ENCODE data around the gene C19orf38. TPM values are rescaled to one million over a fixed set of nuclear protein-coding genes. Genes with fewer than 3 reads are reported as not detected.

The C19orf38 gene
- total and polyA plus RNA-seq, 2 donors (not counting 1 experiment from before 2014, with no cell fraction given), result 1.7 to 2.4 TPM

DNA sequence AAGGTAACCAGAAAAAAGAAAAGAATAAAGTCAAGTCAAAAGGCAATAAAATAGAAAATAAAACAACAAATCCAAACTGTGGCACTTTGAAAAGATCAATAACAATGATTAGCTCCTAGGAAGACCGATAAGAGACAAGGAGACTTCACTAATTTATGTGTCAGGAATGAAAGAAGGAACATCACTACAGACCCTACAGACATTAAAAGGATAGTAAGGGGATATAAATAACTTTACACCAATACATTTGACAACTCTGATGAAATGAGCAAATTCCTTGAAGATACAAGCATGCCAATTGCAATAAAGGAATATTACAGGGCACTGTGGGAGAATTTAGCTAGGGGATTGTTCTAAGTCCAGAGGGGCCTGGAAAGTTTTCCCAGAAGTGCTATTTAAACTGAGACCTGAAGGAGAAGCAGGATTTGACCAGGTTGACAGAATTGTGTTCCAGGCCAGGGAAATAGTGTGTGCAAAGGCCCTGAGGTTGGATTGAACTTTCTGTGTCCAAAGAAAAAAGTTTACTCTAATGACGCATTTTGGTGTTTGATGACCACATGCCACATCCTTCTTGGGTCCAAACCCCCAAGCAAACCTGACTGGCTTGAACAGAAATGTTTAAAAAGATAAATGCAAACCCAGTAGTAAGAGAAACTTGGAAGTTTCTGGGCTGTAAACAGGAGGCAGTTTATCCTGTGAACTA, 1.6 kb upstream of the C19orf38 start:
- H3K27ac ChIP-seq (ENCODE audit: low read length in 2 of 2), result no peak overlapping the region
- no peak overlapping the region for H2AFZ ChIP-seq (ENCODE audit: insufficient read depth, low read depth, low read length, poor library complexity, severe bottlenecking)
- H3K27ac Mint-ChIP-seq, result no peak overlapping the region
- no peak overlapping the region for H3K9ac ChIP-seq (ENCODE audit: low read length)
- ChIA-PET CTCF (interaction anchor here (1.1 to 1.2 kb wide), 4 partner anchors 8 to 16 kb away, joined by 3 to 5 read pairs (median 4); partner anchors contain the start of gene TMED1), POLR2A (no interaction called here)
- peaks cover 3% of the 10 kb centered on the region for H3K4me1 Mint-ChIP-seq
- no peak overlapping the region for H3K4me3 Mint-ChIP-seq
- no peak overlapping the region for H3K4me3 ChIP-seq (ENCODE audit: control extremely low read depth in 1 of 5, extremely low read depth in 1 of 5, insufficient read depth in 1 of 5, low read depth in 2 of 5, low read length in 4 of 5)
- WGBS (ENCODE audit: insufficient coverage), result 80% methylated on average over 1 of the region's 2 CpGs
- intact Hi-C loops (cut with micrococcal nuclease), result no loop called here
- no peaks in the 10 kb centered on the region for H3K36me3 ChIP-seq (replicated peaks in 1 of 2; ENCODE audit: control extremely low read depth in 1 of 2, control insufficient read depth in 1 of 2, extremely low read depth in 1 of 2, insufficient read depth in 2 of 2, low read length in 1 of 2)
- no peak for ATAC-seq (ENCODE audit: low read depth)
- DNase-seq, result no peak
- H3K9me3 Mint-ChIP-seq (ENCODE audit: insufficient read depth), result peaks cover 4% of the 10 kb centered on the region
- peaks cover 12% of the 10 kb centered on the region for H3K27me3 Mint-ChIP-seq
- H3K27me3 ChIP-seq (replicated peaks in 1 of 4; ENCODE audit: control extremely low read depth in 1 of 4, control insufficient read depth in 3 of 4, insufficient read depth in 4 of 4, low read length in 3 of 4), result peaks cover 0 to 13% (median 0%) of the 10 kb centered on the region in 4 experiments
- H3K4me2 ChIP-seq (replicated peaks; ENCODE audit: low read depth, low read length, poor library complexity, severe bottlenecking), result no peak overlapping the region
- peaks cover 4 to 29% (median 11%) of the 10 kb centered on the region in 3 donors for H3K9me3 ChIP-seq (ENCODE audit: control extremely low read depth in 1 of 3, control insufficient read depth in 2 of 3, insufficient read depth in 1 of 3, low read length in 2 of 3)
- peaks cover 4 to 5% of the 10 kb centered on the region in 2 donors for H3K4me1 ChIP-seq (ENCODE audit: control insufficient read depth in 2 of 2, insufficient read depth in 2 of 2, low read length in 2 of 2)
- no peaks in the 10 kb centered on the region for H3K79me2 ChIP-seq (ENCODE audit: control insufficient read depth, insufficient read depth, low read length)
- TF ChIP-seq EZH2 (IDR thresholded peaks at IDR 0.05; ENCODE audit: borderline replicate concordance, insufficient read depth, low read depth, low read length, poor library complexity, severe bottlenecking), result no peak
- TF ChIP-seq, protein P1, sequence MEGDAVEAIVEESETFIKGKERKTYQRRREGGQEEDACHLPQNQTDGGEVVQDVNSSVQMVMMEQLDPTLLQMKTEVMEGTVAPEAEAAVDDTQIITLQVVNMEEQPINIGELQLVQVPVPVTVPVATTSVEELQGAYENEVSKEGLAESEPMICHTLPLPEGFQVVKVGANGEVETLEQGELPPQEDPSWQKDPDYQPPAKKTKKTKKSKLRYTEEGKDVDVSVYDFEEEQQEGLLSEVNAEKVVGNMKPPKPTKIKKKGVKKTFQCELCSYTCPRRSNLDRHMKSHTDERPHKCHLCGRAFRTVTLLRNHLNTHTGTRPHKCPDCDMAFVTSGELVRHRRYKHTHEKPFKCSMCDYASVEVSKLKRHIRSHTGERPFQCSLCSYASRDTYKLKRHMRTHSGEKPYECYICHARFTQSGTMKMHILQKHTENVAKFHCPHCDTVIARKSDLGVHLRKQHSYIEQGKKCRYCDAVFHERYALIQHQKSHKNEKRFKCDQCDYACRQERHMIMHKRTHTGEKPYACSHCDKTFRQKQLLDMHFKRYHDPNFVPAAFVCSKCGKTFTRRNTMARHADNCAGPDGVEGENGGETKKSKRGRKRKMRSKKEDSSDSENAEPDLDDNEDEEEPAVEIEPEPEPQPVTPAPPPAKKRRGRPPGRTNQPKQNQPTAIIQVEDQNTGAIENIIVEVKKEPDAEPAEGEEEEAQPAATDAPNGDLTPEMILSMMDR (IDR thresholded peaks at IDR 0.05), result no peak
- no peaks in the 10 kb centered on the region for H4K20me1 ChIP-seq (ENCODE audit: control insufficient read depth, insufficient read depth, low read length, poor library complexity, severe bottlenecking)

DNA sequence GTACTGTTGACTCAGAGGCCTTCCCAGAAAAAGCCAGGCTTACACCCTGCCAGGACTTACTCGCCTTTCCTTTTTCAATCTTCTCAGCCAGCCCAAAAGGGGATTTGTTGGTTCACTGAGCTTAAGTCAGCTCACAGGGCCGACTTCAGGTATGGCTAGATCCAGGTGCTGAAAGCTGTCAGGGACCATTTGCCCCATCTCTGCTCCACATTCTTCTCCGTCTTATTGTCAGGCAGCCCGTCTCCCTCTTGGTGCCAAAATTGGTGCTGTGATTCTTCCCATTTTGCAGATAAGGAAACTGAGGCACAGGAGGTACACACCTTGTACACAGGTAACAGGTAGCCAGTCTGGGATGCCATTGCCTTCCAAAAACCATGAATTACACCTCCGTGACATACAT, 2.4 kb downstream of the C19orf38 start:
- Mint-ChIP-seq H3K9me3 (ENCODE audit: insufficient read depth) (peaks cover 4% of the 10 kb centered on the region), H3K4me1 (peaks cover 3% of the 10 kb centered on the region), H3K27ac (no peak overlapping the region), H3K4me3 (no peak overlapping the region), H3K27me3 (peaks cover 8% of the 10 kb centered on the region)
- WGBS (ENCODE audit: insufficient coverage), result 93% methylated on average over 4 of the region's 5 CpGs
- CTCF ChIA-PET, result interaction anchor here (1.5 kb wide), 1 partner anchor 13 kb away, joined by 7 read pairs; no protein-coding TSS in a partner anchor
- H3K27me3 ChIP-seq (replicated peaks in 1 of 4; ENCODE audit: control extremely low read depth in 1 of 4, control insufficient read depth in 3 of 4, insufficient read depth in 4 of 4, low read length in 3 of 4), result peaks cover 0 to 13% (median 0%) of the 10 kb centered on the region in 4 experiments
- intact Hi-C loops (cut with micrococcal nuclease), result no loop called here
- H3K36me3 ChIP-seq (replicated peaks in 1 of 2; ENCODE audit: control extremely low read depth in 1 of 2, control insufficient read depth in 1 of 2, extremely low read depth in 1 of 2, insufficient read depth in 2 of 2, low read length in 1 of 2), result no peaks in the 10 kb centered on the region
- POLR2A ChIA-PET, result no interaction called here
- TF ChIP-seq, protein P1 (IDR thresholded peaks at IDR 0.05), result no peak
- TF ChIP-seq EZH2 (IDR thresholded peaks at IDR 0.05; ENCODE audit: borderline replicate concordance, insufficient read depth, low read depth, low read length, poor library complexity, severe bottlenecking), result no peak
- peaks cover 4 to 29% (median 11%) of the 10 kb centered on the region in 3 donors for H3K9me3 ChIP-seq (ENCODE audit: control extremely low read depth in 1 of 3, control insufficient read depth in 2 of 3, insufficient read depth in 1 of 3, low read length in 2 of 3)
- ATAC-seq (ENCODE audit: low read depth) (no peak), DNase-seq (no peak)
- no peak overlapping the region for H2AFZ ChIP-seq (ENCODE audit: insufficient read depth, low read depth, low read length, poor library complexity, severe bottlenecking)
- no peak overlapping the region for H3K4me2 ChIP-seq (replicated peaks; ENCODE audit: low read depth, low read length, poor library complexity, severe bottlenecking)
- H4K20me1 ChIP-seq (ENCODE audit: control insufficient read depth, insufficient read depth, low read length, poor library complexity, severe bottlenecking), result no peaks in the 10 kb centered on the region
- H3K4me1 ChIP-seq (ENCODE audit: control insufficient read depth in 2 of 2, insufficient read depth in 2 of 2, low read length in 2 of 2), result peaks cover 4 to 5% of the 10 kb centered on the region in 2 donors
- no peaks in the 10 kb centered on the region for H3K79me2 ChIP-seq (ENCODE audit: control insufficient read depth, insufficient read depth, low read length)
- no peak overlapping the region for H3K9ac ChIP-seq (ENCODE audit: low read length)
- H3K27ac ChIP-seq (ENCODE audit: low read length in 2 of 2), result no peak overlapping the region
- no peak overlapping the region for H3K4me3 ChIP-seq (ENCODE audit: control extremely low read depth in 1 of 5, extremely low read depth in 1 of 5, insufficient read depth in 1 of 5, low read depth in 2 of 5, low read length in 4 of 5)
